SK-N-MC (cell line): ENCODE measurements around the gene PLSCR3.

ENCODE experiments used
- EZH2 ChIP-seq: fragments of 200-600 bp; sonication (generic); IDR thresholded peaks from one replicate; pipeline ENCODE4 v1.6.1; 2017; ENCODE audit warnings: antibody characterized with exemption
- FOXP2 ChIP-seq: optimal IDR thresholded peaks from 2 replicates; pipeline ENCODE3; 2011; ENCODE audit warnings: mild to moderate bottlenecking, moderate library complexity; ENCODE audit not compliant: insufficient read depth; ENCODE audit errors: extremely low read length, control extremely low read depth
- POLR2AphosphoS5 ChIP-seq: IDR thresholded peaks from 2 replicates; pipeline ENCODE4 v1.6.1; 2012; ENCODE audit warnings: mild to moderate bottlenecking, low read depth, low read length, borderline replicate concordance

- no peak for TF ChIP-seq EZH2
- no peak for TF ChIP-seq POLR2AphosphoS5
- no peak for TF ChIP-seq FOXP2
Measured at GRCh38 chr17:7388856-7389255, 5.5 kb downstream of the PLSCR3 start.
